Stimulated activated CD4-positive, alpha-beta T cell treated with anti-CD3 and anti-CD28 coated beads, Interleukin-4, amount 100 ng/mL, for 1 hour (primary cell): ENCODE results near the gene SLC30A5.
"Not testable (repeated sequence)": the region's sequence is repeated elsewhere in the genome, so short reads cannot be mapped to it uniquely, and the experiment has no call there.

ENCODE experiments used
- DNase-seq: peaks from one replicate; pipeline ENCODE4 v3.0.0-alpha.2; 2020

The SLC30A5 gene

GRCh38 chr5:69105996-69106906, 12.4 kb downstream of the SLC30A5 start:
- no peak for DNase-seq

DNA sequence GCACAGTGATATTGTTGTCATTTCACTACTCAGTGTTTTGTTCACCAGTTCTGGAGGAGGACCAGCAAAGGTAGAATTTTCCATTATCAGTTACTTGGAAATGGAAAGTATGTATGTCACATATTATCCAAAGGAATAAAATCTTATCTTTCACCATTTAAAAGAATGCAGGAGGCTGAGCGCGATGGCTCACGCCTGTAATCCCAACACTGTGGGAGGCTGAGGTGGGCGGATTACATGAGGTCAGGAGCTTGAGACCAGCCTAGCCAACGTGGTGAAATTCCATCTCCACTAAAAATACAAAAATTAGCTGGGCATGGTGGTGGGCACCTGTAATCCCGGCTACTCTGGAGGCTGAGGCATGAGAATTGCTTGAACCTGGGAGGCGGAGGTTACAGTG, 14.6 kb downstream of the SLC30A5 start:
- DNase-seq, result not testable (repeated sequence)

DNA sequence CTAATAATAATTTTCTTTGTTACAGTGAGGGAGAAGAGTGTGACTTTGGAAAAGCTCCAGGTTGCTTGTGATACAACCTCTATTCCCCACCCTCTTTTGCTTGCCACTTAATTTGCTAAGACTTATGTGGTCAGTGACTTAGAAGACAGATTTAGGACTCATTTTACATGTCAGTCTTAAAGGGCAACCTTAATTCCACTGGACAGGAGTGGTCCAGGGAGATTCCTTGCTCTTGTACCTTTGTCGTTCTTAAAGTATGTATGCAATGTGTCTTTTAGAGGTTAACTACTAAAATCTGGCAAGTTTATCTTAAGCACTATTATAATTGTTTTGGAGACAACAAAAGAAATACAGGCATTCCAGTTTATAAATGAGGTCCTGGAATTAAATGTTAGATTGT, 20.0 kb downstream of the SLC30A5 start:
- no peak for DNase-seq

GRCh38 chr5:69115526-69115925, 21.7 kb downstream of the SLC30A5 start:
- no peak for DNase-seq

DNA sequence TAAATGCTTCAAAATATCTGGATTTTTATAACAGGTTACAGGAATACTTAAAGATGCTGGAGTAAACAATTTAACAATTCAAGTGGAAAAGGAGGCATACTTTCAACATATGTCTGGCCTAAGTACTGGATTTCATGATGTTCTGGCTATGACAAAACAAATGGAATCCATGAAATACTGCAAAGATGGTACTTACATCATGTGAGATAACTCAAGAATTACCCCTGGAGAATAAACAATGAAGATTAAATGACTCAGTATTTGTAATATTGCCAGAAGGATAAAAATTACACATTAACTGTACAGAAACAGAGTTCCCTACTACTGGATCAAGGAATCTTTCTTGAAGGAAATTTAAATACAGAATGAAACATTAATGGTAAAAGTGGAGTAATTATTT, 35.6 kb downstream of the SLC30A5 start:
- no peak for DNase-seq

- no peak for DNase-seq
These were observed 36.4 kb downstream of the SLC30A5 start for GRCh38 chr5:69130241-69130640.

GRCh38 chr5:69131304-69131703, 37.5 kb downstream of the SLC30A5 start:
- no peak for DNase-seq

DNA sequence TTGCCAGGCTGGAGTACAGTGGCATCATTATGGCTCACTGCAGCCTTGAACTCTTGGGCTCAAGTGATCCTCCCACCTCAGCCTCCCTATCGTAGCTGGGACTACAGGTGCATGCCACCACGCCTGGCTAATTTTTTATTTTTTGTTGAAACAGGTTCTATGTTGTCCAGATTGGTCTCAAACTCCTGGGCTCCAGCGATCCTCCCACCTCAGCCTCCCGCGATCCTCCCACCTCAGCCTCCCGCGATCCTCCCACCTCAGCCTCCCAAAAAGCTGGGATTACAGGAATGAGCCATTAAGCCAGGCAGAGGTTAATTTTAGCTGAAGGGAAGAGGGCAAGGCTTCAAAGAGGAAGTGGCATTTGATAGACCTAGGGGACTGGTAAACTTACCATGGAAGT, 40.3 kb downstream of the SLC30A5 start:
- DNase-seq, result no peak

DNA sequence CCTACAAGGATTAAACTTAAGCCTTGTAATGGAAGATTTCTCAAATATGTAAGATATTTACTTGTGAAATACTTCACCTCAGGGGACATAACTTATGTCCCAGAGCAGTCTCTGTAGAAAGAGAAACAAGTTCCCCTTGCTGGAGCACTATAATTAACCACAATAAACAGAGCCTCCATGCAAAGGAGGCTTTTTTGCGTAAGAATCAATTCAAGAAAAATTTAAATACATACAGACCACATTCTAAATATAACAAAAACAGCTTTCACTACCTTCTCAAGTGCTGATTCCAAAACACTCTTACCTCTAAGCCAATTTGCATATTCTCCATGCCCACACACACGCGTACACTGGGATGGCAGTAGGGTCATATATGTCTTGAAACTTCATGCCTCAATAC, 42.5 kb downstream of the SLC30A5 start:
- DNase-seq, result no peak

- DNase-seq, result not testable (repeated sequence)
These were observed 43.4 kb downstream of the SLC30A5 start for GRCh38 chr5:69137208-69137607.

DNA sequence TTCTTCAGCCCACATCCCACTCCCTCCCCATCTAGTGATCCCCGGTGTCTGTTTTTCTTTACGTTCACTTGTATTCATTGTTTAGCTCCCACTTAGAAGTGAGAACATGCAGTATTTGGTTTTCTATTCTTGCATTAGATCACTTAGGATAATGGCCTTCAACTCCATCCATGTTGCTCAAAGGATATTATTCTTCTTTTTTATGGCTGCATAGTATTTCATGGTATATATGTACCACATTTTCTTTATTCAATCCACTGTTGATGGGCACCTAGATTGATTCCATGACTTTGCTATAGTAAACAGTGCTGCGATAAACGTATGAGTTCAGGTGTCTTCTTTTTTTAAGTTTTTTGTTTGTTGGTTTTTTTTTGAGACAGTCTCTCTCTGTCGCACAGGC, 44.0 kb downstream of the SLC30A5 start:
- no peak for DNase-seq

GRCh38 chr5:69138766-69139165, 45.0 kb downstream of the SLC30A5 start:
- DNase-seq, result no peak

DNA sequence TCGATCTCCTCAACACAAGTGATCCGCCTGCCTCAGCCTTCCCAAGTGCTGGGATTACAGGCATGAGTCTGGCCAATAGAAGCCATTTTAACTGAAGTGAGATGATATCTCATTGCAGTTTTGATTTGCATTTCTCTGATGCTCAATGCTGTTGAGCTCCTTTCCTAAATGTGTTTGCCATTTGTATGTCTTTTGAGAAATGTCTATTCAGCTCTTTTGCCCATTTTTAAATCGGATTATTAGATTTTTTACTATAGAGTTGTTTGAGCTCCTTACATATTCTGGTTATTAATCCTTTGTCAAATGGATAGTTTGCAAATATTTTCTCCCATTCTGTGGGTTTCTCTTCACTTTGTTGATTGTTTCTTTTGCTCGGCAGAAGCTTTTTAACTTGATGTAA, 46.4 kb downstream of the SLC30A5 start:
- not testable (repeated sequence) for DNase-seq

DNA sequence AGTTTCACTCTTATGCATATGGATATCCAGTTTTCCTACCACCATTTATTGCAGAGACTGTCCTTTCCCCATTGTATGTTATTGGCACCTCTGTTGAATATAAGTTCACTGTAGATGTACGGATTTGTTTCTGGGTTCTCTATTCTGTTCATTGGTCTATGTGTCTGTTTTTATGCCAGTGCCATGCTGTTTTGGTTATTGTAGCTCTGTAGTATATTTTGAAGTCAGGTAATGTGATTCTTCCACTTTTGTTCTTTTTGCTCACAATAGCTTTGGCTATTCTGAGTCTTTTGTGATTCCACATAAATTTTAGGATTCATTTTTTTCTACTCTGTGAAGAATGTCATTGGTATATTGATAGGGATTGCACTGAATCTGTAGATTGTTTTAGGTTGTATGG, 47.0 kb downstream of the SLC30A5 start:
- no peak for DNase-seq

DNA sequence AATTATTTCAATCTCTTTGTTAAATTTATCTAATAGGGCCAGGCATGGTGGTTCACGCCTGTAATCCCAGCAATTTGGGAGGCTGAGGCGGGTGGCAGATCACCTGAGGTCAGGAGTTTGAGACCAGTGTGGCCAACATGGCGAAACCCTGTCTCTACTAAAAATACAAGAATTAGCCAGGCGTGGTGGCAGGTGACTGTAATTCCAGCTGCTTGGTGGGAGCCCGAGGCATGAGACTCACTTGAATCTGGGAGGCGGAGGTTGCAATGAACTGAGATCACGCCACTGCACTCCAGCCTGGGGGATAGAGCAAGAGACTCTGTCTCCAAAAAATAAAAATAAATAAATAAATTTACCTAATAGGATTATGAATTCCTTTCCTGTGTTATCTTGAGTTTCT, 54.8 kb downstream of the SLC30A5 start:
- DNase-seq, result not testable (repeated sequence)

GRCh38 chr5:69148981-69149675, 55.3 kb downstream of the SLC30A5 start:
- no peak for DNase-seq

- DNase-seq, result no peak
These were observed 55.8 kb downstream of the SLC30A5 start for GRCh38 chr5:69149676-69150010.

DNA sequence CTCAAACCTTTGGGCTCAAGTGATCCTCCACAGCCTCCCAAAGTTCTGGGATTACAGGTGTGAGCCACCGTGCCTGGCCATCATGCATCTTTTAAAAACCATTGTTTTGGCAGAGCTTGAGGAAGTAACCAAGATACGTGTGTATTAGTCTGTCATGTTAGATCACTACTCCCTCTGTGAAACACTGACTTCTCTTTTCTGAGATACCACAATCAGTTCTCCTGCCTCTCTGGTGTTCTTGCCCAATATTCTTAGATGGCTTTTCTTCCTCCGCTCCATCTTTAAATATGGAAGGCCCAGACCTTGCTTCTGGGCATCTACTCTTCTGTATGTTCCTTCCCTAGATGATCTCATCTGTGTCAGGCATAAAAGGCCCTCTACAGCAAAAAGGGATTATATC, 58.9 kb downstream of the SLC30A5 start:
- no peak for DNase-seq

- no peak for DNase-seq
These were observed 62.6 kb downstream of the SLC30A5 start for GRCh38 chr5:69156456-69156855.

GRCh38 chr5:69158039-69158438, 64.2 kb downstream of the SLC30A5 start:
- DNase-seq, result no peak

DNA sequence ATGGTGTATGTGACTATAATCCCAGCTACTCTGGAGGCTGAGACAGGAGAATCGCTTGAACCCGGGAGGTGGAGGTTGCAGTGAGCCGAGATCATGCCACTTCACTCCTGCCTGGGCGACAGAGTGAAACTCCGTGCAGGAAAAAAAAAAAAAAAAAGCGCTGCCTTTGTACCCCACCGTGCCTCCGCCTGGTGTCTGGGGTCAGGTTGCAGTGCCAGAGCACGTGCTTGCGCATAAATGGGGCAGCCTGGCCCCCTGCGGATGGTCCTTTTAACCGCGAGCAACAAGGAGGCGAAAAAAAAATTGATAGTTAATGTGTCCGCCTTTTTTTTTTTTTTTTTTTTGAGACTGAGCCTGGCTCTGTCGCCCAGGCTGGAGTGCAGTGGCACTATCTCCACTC, 66.8 kb downstream of the SLC30A5 start:
- DNase-seq, result no peak

DNA sequence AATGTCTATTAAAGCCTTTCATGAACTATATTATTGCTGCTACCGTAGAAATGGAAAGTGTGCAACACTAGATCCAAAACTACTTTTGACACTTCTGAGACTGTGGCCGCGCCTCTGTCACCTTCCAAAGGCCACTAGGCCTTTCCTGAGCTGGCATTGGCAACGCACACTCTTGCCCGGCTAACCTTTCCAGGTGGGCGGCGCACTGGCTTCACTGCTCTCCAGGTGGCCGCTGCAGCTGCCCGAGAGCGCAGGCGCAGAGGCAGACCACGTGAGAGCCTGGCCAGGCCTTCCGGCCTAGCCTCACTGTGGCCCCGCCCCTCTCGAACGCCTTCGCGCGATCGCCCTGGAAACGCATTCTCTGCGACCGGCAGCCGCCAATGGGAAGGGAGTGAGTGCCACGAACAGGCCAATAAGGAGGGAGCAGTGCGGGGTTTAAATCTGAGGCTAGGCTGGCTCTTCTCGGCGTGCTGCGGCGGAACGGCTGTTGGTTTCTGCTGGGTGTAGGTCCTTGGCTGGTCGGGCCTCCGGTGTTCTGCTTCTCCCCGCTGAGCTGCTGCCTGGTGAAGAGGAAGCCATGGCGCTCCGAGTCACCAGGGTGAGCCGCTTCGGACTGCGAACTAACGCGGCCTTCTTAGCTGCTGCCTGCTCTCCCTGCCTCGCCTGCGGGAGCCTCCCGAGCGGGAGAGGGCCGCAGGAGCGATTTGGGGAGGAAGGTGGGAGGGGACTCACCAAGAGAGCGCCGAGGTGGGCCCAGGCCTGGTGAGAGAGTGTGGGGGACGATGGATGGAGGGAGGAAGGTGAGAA, 73.1 kb downstream of the SLC30A5 start, which contains the start of gene CCNB1:
Gene CCNB1, plus strand, starts transcription at position 465 of the 807 bp plus-strand sequence. Its CDS starts 113 bp downstream, at position 578.
- peak; percentile 98 for DNase-seq

DNA sequence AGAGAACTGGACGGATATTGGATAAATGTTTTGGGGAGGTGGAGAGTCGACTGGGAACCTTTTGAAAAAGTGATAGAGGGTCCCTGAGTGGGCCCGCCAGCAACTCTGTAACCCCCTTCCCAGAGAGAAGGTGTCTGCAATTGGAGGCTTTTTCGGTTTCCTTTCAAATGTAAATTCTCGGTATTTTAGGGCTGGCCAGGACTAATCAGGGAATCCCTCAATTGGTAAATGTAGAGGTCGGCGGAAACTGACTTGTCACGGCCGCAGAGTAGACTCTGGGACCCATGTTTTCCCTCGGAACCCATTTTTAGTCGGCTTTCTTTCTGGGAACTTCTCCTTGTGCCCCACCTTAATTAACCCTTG, 73.7 kb downstream of the SLC30A5 start:
- no peak for DNase-seq

GRCh38 chr5:69167929-69168328, 74.1 kb downstream of the SLC30A5 start:
- DNase-seq, result no peak
